ENCODE data around the gene TAOK1. TPM values are rescaled to one million over a fixed set of nuclear protein-coding genes. Genes with fewer than 3 reads are reported as not detected.

The TAOK1 gene
- total RNA-seq (2022; extraction: Qiagen RNA extraction), result 16.0 to 24.9 TPM (median 23.9 TPM) in 5 replicates

GRCh38 chr17:29389982-29390850, at the start of gene TAOK1:
Gene TAOK1 (plus strand): TSS chr17:29390363. CDS start chr17:29451549, 61,186 bp downstream.

GRCh38 chr17:29566473-29567303, 176.5 kb downstream of the TAOK1 start, which contains the start of gene ABHD15:
Gene ABHD15 (minus strand): TSS chr17:29567037. CDS start chr17:29566966, 71 bp downstream.

GRCh38 chr17:29568331-29569244, 178.4 kb downstream of the TAOK1 start, which contains the start of gene TP53I13:
Gene TP53I13 (plus strand): TSS chr17:29568701. CDS start chr17:29568759, 58 bp downstream.

GRCh38 chr17:29589524-29590410, 199.6 kb downstream of the TAOK1 start, which contains the start of gene GIT1:
Gene GIT1 (minus strand): TSS chr17:29589648. CDS start chr17:29589378, 270 bp downstream.

GRCh38 chr17:29592850-29593551, 202.8 kb downstream of the TAOK1 start, which contains the start of gene ANKRD13B:
Gene ANKRD13B (plus strand): TSS chr17:29593132. CDS start chr17:29593622, 490 bp downstream.

Other genes starting within 250 kb of the TAOK1 start
- 20.5 to 26.3 TPM (median 23.2 TPM) in 5 replicates for gene MYO18A, start 210.0 kb upstream of the TAOK1 start, total RNA-seq (2022; extraction: Qiagen RNA extraction)
- 0.27 TPM in 1 of 5 replicates, not detected in the others for gene CRYBA1, start 143.5 kb upstream of the TAOK1 start, total RNA-seq (2022; extraction: Qiagen RNA extraction)
- 46.4 to 68.9 TPM (median 53.5 TPM) in 5 replicates for gene NUFIP2, start 96.2 kb upstream of the TAOK1 start, total RNA-seq (2022; extraction: Qiagen RNA extraction)
- 20.3 to 27.2 TPM (median 26.4 TPM) in 5 replicates for gene ABHD15, start 176.7 kb downstream of the TAOK1 start, total RNA-seq (2022; extraction: Qiagen RNA extraction)
- 63.5 to 110 TPM (median 98.3 TPM) in 5 replicates for gene TP53I13, start 178.3 kb downstream of the TAOK1 start, total RNA-seq (2022; extraction: Qiagen RNA extraction)
- gene GIT1, start 199.3 kb downstream of the TAOK1 start, total RNA-seq (2022; extraction: Qiagen RNA extraction), result 62.0 to 83.1 TPM (median 80.5 TPM) in 5 replicates
- gene ANKRD13B, start 202.8 kb downstream of the TAOK1 start, total RNA-seq (2022; extraction: Qiagen RNA extraction), result 19.4 to 31.8 TPM (median 28.8 TPM) in 5 replicates
- 5.4 to 8.1 TPM (median 5.9 TPM) in 5 replicates for gene CORO6, start 232.5 kb downstream of the TAOK1 start, total RNA-seq (2022; extraction: Qiagen RNA extraction)